Fibroblast of pulmonary artery (primary cell): ENCODE results near the gene NR3C2.
A peak's percentile ranks its signal among the peaks of the same experiment; 100 is the strongest.

Experiments
- DNase-seq: peaks from one replicate; pipeline ENCODE4 v3.0.0-alpha.2; 2010; ENCODE audit warnings: low read depth
- H3K4me3 ChIP-seq: replicated peaks from 2 replicates; pipeline ENCODE4 v1.5.1; 2011; ENCODE audit warnings: low read depth, mild to moderate bottlenecking, control low read depth, low read length, moderate library complexity
- CTCF ChIP-seq: IDR thresholded peaks from 2 replicates; pipeline ENCODE4 v1.5.1; 2011; ENCODE audit warnings: mild to moderate bottlenecking, control low read depth, low read length, inconsistent platforms; ENCODE audit errors: missing control alignments

NR3C2 gene

GRCh38 chr4:148444296-148445070 lies 2.3 kb upstream of the NR3C2 start:
- no peak for DNase-seq
- no peak for TF ChIP-seq CTCF
- peak overlapping the region; percentile 47 for H3K4me3 ChIP-seq

GRCh38 chr4:148443512-148444295 lies 1.5 kb upstream of the NR3C2 start:
- no peak for DNase-seq
- peak overlapping the region; percentile 83 for H3K4me3 ChIP-seq
- no peak for TF ChIP-seq CTCF

- H3K4me3 ChIP-seq: peak overlapping the region; percentile 83
- TF ChIP-seq CTCF: no peak
- DNase-seq: peak; percentile 17
These were observed 758 bp upstream of the NR3C2 start for GRCh38 chr4:148442832-148443511.

GRCh38 chr4:148441624-148441985 lies 609 bp downstream of the NR3C2 start:
- H3K4me3 ChIP-seq: peak overlapping the region; percentile 83
- DNase-seq: no peak
- no peak for TF ChIP-seq CTCF

GRCh38 chr4:148438047-148438446 lies 4.2 kb downstream of the NR3C2 start:
- no peak overlapping the region for H3K4me3 ChIP-seq
- DNase-seq: no peak
- TF ChIP-seq CTCF: no peak

- TF ChIP-seq CTCF: no peak
- H3K4me3 ChIP-seq: no peak overlapping the region
- no peak for DNase-seq
These were observed 4.8 kb downstream of the NR3C2 start for GRCh38 chr4:148437439-148437838.
